Natural killer cell (primary cell): ENCODE data around the gene PKN3. TPM values are rescaled to one million over a fixed set of nuclear protein-coding genes. Genes with fewer than 3 reads are reported as not detected.

ENCODE experiments used
- ATAC-seq, 3 donors: fragments of 150-1000 bp in 2 of 3; fragments of 200-7000 bp in 1 of 3; cut with Tn5 transposase; 1 replicate in 1 of 3; 2 replicates in 2 of 3; pipeline ENCODE4 v1.10.0; 2021; ENCODE audit warnings: mild to moderate bottlenecking in 2 of 3, moderate library complexity in 2 of 3
- DNase-seq, 2 donors: peaks; one replicate each; pipeline versions ENCODE4 v3.0.0 to v3.0.0-alpha.2; 2013 to 2021; ENCODE audit warnings: mixed read lengths in 1 of 2
- H3K27ac ChIP-seq: one replicate; pipeline ENCODE4 v1.5.1; 2013; ENCODE audit warnings: mild to moderate bottlenecking, low read length
- H3K27me3 ChIP-seq: one replicate; pipeline ENCODE4 v1.6.1; 2013; ENCODE audit warnings: low read length; ENCODE audit not compliant: control insufficient read depth, insufficient read depth
- H3K36me3 ChIP-seq: one replicate; pipeline ENCODE4 v1.6.1; 2013; ENCODE audit warnings: low read length; ENCODE audit not compliant: control insufficient read depth, insufficient read depth
- H3K4me1 ChIP-seq: one replicate; pipeline ENCODE4 v1.6.1; 2013; ENCODE audit warnings: low read length; ENCODE audit not compliant: control insufficient read depth, insufficient read depth
- H3K4me3 ChIP-seq: one replicate; pipeline ENCODE4 v1.5.1; 2013; ENCODE audit warnings: low read length
- H3K9me3 ChIP-seq: one replicate; pipeline ENCODE4 v1.6.1; 2013; ENCODE audit warnings: low read length; ENCODE audit not compliant: control insufficient read depth, insufficient read depth
- H3K27ac Mint-ChIP-seq, 2 donors: one replicate each; pipeline ENCODE4 v1.8.0; 2022; ENCODE audit warnings: mild to moderate bottlenecking in 2 of 2, mixed read lengths in 2 of 2, moderate library complexity in 1 of 2
- H3K27me3 Mint-ChIP-seq, 2 donors: one replicate each; pipeline ENCODE4 v1.8.0; 2022; ENCODE audit warnings: low read depth in 2 of 2, mixed read lengths in 2 of 2
- H3K36me3 Mint-ChIP-seq: one replicate; pipeline ENCODE4 v1.8.0; 2022; ENCODE audit warnings: mixed read lengths
- H3K4me1 Mint-ChIP-seq, 2 donors: one replicate each; pipeline ENCODE4 v1.8.0; 2022; ENCODE audit warnings: mixed read lengths in 2 of 2
- H3K4me3 Mint-ChIP-seq: one replicate; pipeline ENCODE4 v1.8.0; 2022; ENCODE audit warnings: mild to moderate bottlenecking, moderate library complexity, mixed read lengths
- H3K9me3 Mint-ChIP-seq, 2 donors: one replicate each; pipeline ENCODE4 v1.8.0; 2022; ENCODE audit warnings: mixed read lengths in 2 of 2
- CTCF ChIP-seq: fragments of 200-600 bp; IDR thresholded peaks from one replicate; pipeline ENCODE4 v1.8.0; 2022; ENCODE audit warnings: antibody characterized with exemption
- WGBS: methylation state at CpG from one replicate; pipeline ENCODE4 v1.1.7; 2013; ENCODE audit warnings: missing lambda C conversion rate; ENCODE audit not compliant: insufficient coverage; 5-methylcytosine and 5-hydroxymethylcytosine counted together
- intact Hi-C: fragments of 100-400 bp; cut with micrococcal nuclease; formaldehyde crosslinking; loops from one replicate; pipeline ENCODE4 v1.14.2; 2022
- total RNA-seq, 4 donors: library from RNA; stranded (reverse); fragments of 120-200 nt in 1 of 4; gene quantifications; one replicate each; pipeline versions ENCODE4 v1.2.3 to v1.2.4, GENCODE V29; 2013 to 2022

Gene PKN3
- total RNA-seq, 3 donors from 2014 or later (not counting 1 experiment from before 2014, with no cell fraction given): 3.6 to 4.5 (median 3.9) TPM

DNA sequence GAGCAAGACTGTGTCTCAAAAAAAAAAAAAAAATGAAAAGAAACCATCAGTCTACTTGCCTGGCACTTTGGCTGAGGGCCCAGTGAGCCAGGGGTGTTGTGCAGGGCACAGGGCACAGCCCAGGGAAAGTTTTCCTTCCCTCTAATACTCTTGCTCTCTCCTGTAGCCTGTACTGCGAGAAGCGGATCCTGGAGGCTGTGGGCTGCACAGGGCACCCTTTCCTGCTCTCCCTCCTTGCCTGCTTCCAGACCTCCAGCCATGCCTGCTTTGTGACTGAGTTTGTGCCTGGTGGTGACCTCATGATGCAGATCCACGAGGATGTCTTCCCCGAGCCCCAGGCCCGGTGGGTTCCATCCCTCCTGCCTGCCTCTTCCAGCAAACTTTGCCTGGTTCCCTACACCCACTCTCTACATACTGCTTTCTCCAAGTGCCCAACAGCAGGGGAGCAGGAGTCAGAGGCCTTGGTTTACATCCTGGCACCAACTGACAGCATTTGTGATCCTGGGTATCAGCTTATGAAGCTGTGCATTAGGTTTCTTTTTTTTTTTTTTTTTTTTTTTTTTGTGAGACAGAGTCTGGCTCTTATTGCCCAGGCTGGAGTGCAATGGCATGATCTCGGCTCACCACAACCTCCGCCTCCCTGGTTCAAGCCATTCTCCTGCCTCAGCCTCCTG lies 14.4 kb downstream of the PKN3 start:
- peaks cover 7% of the 10 kb centered on the region for H3K36me3 ChIP-seq
- intact Hi-C loops: no loop called here
- no peaks in the 10 kb centered on the region for H3K9me3 Mint-ChIP-seq
- TF ChIP-seq CTCF: no peak
- no peaks in the 10 kb centered on the region for H3K36me3 Mint-ChIP-seq
- H3K4me1 ChIP-seq: no peaks in the 10 kb centered on the region
- no peak overlapping the region for H3K27ac Mint-ChIP-seq
- DNase-seq: no peak
- no peaks in the 10 kb centered on the region for H3K27me3 ChIP-seq
- H3K4me3 ChIP-seq: no peak overlapping the region
- no peak overlapping the region for H3K4me3 Mint-ChIP-seq
- 90% methylated on average over 7 of the region's 7 CpGs for WGBS
- ATAC-seq: no peak
- no peak overlapping the region for H3K27ac ChIP-seq
- H3K9me3 ChIP-seq: no peaks in the 10 kb centered on the region
- no peaks in the 10 kb centered on the region for H3K27me3 Mint-ChIP-seq
- peaks cover 0 to 2% of the 10 kb centered on the region in 2 donors for H3K4me1 Mint-ChIP-seq

GRCh38 chr9:128718047-128718446 lies 15.7 kb downstream of the PKN3 start:
- Mint-ChIP-seq H3K36me3 (no peaks in the 10 kb centered on the region), H3K27me3 (no peaks in the 10 kb centered on the region), H3K4me1 (peaks cover 9 to 15% of the 10 kb centered on the region in 2 donors), H3K9me3 (no peaks in the 10 kb centered on the region), H3K27ac (no peak overlapping the region), H3K4me3 (no peak overlapping the region)
- Histone ChIP-seq H3K27ac (no peak overlapping the region), H3K36me3 (peaks cover 9% of the 10 kb centered on the region), H3K4me3 (no peak overlapping the region), H3K27me3 (no peaks in the 10 kb centered on the region), H3K9me3 (no peaks in the 10 kb centered on the region), H3K4me1 (peaks cover 5% of the 10 kb centered on the region)
- no peak for TF ChIP-seq CTCF
- intact Hi-C loops: no loop called here
- DNase-seq (no peak), ATAC-seq (no peak)
- 92% methylated on average over 7 of the region's 8 CpGs for WGBS

DNA sequence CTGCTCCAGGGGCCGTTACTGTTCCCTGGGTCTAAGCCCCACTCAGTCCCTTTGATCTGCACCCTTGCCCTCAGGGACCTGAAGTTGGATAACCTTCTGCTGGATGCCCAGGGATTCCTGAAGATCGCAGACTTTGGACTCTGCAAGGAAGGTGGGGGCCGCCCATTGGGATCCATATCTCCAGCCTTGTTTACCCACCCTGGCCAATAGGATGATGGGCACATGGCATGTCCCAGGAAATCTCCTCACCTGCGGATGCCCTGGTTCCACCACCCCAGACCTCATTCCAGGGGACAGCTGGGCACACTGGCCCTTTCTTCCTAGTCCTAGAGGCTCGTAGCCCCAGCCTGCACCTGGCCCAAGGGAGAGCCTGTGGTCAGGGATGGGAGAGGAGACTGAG lies 16.2 kb downstream of the PKN3 start:
- Mint-ChIP-seq H3K27me3 (no peaks in the 10 kb centered on the region), H3K4me3 (no peak overlapping the region), H3K9me3 (no peaks in the 10 kb centered on the region), H3K4me1 (peaks cover 12 to 19% of the 10 kb centered on the region in 2 donors), H3K27ac (no peak overlapping the region), H3K36me3 (no peaks in the 10 kb centered on the region)
- Histone ChIP-seq H3K27me3 (no peaks in the 10 kb centered on the region), H3K4me1 (peaks cover 10% of the 10 kb centered on the region), H3K36me3 (peaks cover 9% of the 10 kb centered on the region), H3K9me3 (no peaks in the 10 kb centered on the region), H3K4me3 (no peak overlapping the region), H3K27ac (no peak overlapping the region)
- ATAC-seq (no peak), DNase-seq (no peak)
- intact Hi-C loops: no loop called here
- no peak for TF ChIP-seq CTCF
- WGBS: 95% methylated on average over 5 of the region's 5 CpGs
